ENCODE data around the gene ROR2. TPM values are rescaled to one million over a fixed set of nuclear protein-coding genes. Genes with fewer than 3 reads are reported as not detected.

Gene ROR2
- total and polyA plus RNA-seq, 2 experiments from 2014 or later: 8.1 to 18.8 TPM

DNA sequence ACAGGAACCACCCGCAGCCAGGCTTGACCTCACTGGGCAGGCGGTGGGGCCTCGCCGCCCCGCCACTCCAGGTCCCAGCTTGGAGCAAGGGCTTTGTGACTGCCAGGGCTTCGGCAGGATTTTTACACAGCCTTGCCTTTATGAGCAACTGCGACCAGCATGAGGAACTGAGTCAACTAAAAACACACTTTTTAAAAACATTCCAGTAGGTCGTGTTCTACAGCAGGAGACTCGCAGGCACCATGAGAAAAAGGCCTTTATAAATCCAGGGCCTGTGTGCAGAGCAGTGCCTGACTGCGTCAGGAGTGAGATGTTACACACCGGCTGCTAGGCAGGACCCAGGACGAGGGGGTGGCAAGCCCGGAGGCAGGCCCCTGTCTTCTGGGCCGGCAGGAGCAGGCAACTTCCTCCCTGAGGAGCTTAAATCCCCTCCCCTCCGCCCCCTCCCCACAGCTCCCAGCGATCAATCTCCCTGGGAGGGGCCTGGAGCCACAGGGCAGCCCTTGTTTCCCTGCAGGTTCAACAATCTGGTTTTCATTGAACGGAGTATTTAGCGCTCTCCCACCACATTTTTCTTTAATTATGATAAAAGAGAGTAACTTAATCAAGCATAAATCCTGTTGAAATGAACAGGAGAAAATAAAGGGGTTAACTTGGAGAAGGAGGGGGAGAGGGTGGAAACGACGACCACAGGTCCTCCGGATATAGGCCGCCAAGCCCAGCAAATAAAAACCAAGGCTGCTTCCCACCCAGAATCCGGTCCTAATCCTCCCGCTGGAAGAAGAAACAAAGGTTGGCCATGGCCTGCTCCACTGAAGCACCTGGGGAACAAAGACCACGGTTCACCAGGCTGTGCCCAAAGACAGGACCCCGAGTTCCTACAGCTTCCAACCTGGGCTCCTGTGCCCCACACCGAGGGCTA is 92.5 kb downstream of the ROR2 start (continued):
- TF ChIP-seq, protein P1, sequence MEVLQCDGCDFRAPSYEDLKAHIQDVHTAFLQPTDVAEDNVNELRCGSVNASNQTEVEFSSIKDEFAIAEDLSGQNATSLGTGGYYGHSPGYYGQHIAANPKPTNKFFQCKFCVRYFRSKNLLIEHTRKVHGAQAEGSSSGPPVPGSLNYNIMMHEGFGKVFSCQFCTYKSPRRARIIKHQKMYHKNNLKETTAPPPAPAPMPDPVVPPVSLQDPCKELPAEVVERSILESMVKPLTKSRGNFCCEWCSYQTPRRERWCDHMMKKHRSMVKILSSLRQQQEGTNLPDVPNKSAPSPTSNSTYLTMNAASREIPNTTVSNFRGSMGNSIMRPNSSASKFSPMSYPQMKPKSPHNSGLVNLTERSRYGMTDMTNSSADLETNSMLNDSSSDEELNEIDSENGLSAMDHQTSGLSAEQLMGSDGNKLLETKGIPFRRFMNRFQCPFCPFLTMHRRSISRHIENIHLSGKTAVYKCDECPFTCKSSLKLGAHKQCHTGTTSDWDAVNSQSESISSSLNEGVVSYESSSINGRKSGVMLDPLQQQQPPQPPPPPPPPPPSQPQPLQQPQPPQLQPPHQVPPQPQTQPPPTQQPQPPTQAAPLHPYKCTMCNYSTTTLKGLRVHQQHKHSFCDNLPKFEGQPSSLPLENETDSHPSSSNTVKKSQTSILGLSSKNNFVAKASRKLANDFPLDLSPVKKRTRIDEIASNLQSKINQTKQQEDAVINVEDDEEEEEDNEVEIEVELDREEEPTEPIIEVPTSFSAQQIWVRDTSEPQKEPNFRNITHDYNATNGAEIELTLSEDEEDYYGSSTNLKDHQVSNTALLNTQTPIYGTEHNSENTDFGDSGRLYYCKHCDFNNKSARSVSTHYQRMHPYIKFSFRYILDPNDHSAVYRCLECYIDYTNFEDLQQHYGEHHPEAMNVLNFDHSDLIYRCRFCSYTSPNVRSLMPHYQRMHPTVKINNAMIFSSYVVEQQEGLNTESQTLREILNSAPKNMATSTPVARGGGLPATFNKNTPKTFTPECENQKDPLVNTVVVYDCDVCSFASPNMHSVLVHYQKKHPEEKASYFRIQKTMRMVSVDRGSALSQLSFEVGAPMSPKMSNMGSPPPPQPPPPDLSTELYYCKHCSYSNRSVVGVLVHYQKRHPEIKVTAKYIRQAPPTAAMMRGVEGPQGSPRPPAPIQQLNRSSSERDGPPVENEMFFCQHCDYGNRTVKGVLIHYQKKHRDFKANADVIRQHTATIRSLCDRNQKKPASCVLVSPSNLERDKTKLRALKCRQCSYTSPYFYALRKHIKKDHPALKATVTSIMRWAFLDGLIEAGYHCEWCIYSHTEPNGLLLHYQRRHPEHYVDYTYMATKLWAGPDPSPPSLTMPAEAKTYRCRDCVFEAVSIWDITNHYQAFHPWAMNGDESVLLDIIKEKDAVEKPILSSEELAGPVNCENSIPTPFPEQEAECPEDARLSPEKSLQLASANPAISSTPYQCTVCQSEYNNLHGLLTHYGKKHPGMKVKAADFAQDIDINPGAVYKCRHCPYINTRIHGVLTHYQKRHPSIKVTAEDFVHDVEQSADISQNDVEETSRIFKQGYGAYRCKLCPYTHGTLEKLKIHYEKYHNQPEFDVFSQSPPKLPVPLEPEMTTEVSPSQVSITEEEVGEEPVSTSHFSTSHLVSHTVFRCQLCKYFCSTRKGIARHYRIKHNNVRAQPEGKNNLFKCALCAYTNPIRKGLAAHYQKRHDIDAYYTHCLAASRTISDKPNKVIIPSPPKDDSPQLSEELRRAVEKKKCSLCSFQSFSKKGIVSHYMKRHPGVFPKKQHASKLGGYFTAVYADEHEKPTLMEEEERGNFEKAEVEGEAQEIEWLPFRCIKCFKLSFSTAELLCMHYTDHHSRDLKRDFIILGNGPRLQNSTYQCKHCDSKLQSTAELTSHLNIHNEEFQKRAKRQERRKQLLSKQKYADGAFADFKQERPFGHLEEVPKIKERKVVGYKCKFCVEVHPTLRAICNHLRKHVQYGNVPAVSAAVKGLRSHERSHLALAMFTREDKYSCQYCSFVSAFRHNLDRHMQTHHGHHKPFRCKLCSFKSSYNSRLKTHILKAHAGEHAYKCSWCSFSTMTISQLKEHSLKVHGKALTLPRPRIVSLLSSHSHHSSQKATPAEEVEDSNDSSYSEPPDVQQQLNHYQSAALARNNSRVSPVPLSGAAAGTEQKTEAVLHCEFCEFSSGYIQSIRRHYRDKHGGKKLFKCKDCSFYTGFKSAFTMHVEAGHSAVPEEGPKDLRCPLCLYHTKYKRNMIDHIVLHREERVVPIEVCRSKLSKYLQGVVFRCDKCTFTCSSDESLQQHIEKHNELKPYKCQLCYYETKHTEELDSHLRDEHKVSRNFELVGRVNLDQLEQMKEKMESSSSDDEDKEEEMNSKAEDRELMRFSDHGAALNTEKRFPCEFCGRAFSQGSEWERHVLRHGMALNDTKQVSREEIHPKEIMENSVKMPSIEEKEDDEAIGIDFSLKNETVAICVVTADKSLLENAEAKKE (CRISPR knock-in tag; IDR thresholded peaks at IDR 0.05): no peak
- no peak for TF ChIP-seq STAT1 (IDR thresholded peaks at IDR 0.05; ENCODE audit: unreplicated experiment)

DNA sequence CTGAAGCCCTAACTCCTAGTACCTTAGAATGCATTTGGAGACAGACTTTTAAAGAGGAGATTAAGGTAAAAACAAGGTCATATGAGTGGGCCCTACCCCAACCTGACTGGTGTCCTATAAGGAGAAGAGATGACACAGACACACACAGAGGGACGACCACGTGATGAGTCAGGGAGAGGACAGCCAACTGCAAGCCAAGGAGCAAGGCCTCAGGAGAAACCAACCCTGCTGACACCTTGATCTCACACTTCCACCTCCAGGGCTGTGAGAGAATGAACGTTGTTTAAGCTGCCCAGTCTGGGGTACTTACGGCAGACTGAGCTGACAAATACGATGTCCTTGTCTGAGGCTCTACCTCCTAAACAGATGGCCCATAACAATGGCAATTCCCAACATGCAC is 93.6 kb downstream of the ROR2 start:
- no peak overlapping the region; the same call in 1 of the 2 replicates for H3K27ac Mint-ChIP-seq
- Histone ChIP-seq H3K79me2 (replicated peaks; ENCODE audit: insufficient read depth) (0 out of 2 replicates have a peak, but pooled peaks cover 4% of the 10 kb centered on the region), H3K4me1 (ENCODE audit: insufficient read depth) (peaks cover 4% of the 10 kb centered on the region), H3K4me3 (no peak overlapping the region), H3K9me2 (ENCODE audit: insufficient read depth) (no peaks in the 10 kb centered on the region; the same call in 1 of the 2 replicates), H3K27ac (ENCODE audit: low read depth) (no peak overlapping the region), H3F3A (replicated peaks; ENCODE audit: low read depth) (no peaks in the 10 kb centered on the region), H3K36me3 (ENCODE audit: insufficient read depth) (no peaks in the 10 kb centered on the region), H4K20me1 (replicated peaks; ENCODE audit: insufficient read depth) (no peaks in the 10 kb centered on the region), H3K4me2 (no peak overlapping the region), H2AFZ (no peak overlapping the region), H3K27me3 (ENCODE audit: insufficient read depth) (no peaks in the 10 kb centered on the region)
- TF ChIP-seq, protein P2, sequence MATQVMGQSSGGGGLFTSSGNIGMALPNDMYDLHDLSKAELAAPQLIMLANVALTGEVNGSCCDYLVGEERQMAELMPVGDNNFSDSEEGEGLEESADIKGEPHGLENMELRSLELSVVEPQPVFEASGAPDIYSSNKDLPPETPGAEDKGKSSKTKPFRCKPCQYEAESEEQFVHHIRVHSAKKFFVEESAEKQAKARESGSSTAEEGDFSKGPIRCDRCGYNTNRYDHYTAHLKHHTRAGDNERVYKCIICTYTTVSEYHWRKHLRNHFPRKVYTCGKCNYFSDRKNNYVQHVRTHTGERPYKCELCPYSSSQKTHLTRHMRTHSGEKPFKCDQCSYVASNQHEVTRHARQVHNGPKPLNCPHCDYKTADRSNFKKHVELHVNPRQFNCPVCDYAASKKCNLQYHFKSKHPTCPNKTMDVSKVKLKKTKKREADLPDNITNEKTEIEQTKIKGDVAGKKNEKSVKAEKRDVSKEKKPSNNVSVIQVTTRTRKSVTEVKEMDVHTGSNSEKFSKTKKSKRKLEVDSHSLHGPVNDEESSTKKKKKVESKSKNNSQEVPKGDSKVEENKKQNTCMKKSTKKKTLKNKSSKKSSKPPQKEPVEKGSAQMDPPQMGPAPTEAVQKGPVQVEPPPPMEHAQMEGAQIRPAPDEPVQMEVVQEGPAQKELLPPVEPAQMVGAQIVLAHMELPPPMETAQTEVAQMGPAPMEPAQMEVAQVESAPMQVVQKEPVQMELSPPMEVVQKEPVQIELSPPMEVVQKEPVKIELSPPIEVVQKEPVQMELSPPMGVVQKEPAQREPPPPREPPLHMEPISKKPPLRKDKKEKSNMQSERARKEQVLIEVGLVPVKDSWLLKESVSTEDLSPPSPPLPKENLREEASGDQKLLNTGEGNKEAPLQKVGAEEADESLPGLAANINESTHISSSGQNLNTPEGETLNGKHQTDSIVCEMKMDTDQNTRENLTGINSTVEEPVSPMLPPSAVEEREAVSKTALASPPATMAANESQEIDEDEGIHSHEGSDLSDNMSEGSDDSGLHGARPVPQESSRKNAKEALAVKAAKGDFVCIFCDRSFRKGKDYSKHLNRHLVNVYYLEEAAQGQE (IDR thresholded peaks at IDR 0.05; ENCODE audit: unreplicated experiment): no peak
- peaks cover 18% of the 10 kb centered on the region for H3K9me3 Mint-ChIP-seq
- H3K4me1 Mint-ChIP-seq: peaks cover 40% of the 10 kb centered on the region
- ATAC-seq (no peak), DNase-seq (ENCODE audit: low spot score) (no peak)
- no peak overlapping the region for H3K4me3 Mint-ChIP-seq
- peaks cover 17% of the 10 kb centered on the region; the same call in 2 of the 3 replicates for H3K36me3 Mint-ChIP-seq (ENCODE audit: low read depth)
- H3K27me3 Mint-ChIP-seq (ENCODE audit: insufficient read depth, low read depth, poor library complexity): peaks cover 9% of the 10 kb centered on the region

Data from GM23338 (cell line).